Measurements from ENCODE around the gene SIGLEC14.

- TF ChIP-seq CTCF (IDR thresholded peaks at IDR 0.05; ENCODE audit: extremely low read depth in 1 of 2, insufficient read depth in 1 of 2, low read depth in 1 of 2, low read length in 2 of 2): no peak
- no peak for TF ChIP-seq MYC (IDR thresholded peaks at IDR 0.05; ENCODE audit: low read depth, low read length)
These were observed 39.5 kb upstream of the SIGLEC14 start for GRCh38 chr19:51686171-51686570.
